Fibroblast of peridontal ligament (primary cell): ENCODE data around the gene INCENP.

ENCODE experiments used
- DNase-seq: peaks from one replicate; pipeline ENCODE4 v3.0.0-alpha.2; 2010; ENCODE audit errors: extremely low read depth

INCENP gene

GRCh38 chr11:62124186-62125113 lies 639 bp downstream of the INCENP start:
- DNase-seq: no peak

GRCh38 chr11:62125316-62125715 lies 1.5 kb downstream of the INCENP start:
- no peak for DNase-seq

GRCh38 chr11:62125881-62126280 lies 2.1 kb downstream of the INCENP start:
- no peak for DNase-seq

GRCh38 chr11:62127426-62127825 lies 3.6 kb downstream of the INCENP start:
- DNase-seq: no peak

DNA sequence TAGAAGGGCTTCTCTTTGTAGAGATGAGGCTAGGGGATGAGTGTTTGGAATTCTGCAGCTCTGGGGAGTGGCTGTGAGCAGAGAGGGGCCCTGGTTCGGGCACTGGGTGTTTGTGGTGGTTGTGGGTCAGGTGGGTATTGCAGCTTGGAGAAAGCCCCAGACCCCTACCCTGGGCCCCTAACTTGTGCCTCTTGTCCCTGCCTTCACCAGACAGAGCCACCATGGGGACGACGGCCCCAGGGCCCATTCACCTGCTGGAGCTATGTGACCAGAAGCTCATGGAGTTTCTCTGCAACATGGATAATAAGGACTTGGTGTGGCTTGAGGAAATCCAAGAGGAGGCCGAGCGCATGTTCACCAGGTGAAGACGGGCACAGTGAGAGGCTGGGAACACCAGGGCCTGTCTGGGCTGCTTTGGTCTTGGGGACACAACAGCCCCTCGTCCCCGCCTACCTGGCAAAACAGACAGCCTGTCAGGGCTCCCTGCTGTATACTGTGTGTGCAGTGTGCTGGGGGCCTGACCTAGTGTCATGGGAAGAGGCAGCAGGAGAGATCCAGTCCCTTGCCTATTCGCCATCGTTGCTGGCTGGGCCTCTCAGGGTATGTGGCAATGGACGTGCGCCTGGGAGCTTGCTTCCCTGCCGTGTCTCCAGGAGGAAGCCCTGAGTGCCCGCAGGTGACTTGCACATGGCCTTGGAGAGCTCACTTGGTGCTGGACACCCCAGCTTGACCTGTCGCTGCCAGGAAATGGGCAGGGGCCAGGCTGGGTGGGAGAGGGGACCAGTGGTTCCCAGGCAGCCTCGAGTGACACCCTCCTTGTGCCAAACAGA lies 4.3 kb downstream of the INCENP start:
- no peak for DNase-seq

DNA sequence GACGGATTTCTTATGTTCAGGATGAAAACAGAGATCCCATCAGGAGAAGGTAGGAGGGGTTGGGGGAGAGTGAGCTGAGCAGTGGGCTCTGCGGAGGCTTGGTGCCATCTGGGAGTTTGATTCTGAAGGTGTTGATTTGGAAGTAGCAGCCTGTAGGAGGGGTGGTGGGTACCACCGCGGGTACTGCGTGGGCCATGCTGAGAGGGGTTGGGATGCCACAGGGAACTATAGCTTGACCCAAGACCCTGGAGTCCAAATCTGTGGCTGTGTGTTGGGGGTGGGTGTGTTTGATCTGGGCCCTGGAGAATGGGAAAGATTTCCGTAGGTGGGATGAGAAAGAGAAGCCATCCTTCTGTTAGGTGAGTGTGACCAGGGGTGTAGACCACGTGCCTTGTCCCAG lies 5.0 kb downstream of the INCENP start:
- DNase-seq: no peak

- no peak for DNase-seq
These were observed 5.9 kb downstream of the INCENP start for GRCh38 chr11:62129590-62130282.

DNA sequence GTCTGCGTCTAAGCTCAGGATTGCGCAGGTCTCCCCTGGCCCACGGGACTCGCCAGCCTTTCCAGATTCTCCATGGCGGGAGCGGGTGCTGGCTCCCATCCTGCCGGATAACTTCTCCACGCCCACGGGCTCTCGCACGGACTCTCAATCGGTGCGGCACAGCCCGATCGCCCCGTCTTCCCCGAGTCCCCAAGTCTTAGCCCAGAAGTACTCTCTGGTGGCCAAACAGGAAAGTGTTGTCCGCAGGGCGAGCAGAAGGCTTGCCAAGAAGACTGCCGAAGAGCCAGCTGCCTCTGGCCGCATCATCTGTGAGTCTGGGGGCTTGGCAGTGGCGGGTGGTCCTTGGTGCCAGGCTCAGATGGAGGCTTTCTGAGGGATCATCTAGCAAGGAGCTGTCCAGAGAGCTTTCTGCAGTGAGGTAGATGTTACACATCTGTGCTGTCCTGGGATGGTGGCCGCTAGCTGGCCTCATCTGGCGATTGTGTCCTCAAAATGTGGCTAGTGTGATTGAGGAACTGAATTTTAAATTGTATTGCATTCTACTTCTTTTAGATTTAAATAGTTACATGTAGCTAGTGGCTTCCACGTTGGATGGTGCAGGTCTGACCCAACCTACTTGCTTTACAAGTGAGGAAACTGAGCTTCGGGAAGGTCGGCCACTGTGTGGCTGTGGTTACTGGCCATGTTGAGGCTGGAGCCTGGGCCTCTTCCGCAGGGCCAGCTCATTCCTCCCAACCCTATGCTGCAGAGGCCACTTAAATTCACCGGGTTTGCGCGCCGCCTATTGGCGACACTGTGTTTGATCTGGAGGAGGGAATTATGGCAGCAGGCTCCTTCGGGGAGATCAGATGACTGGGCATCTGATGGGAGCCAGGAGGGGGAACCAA lies 6.7 kb downstream of the INCENP start:
- no peak for DNase-seq

GRCh38 chr11:62131170-62131464 lies 7.3 kb downstream of the INCENP start:
- DNase-seq: no peak

DNA sequence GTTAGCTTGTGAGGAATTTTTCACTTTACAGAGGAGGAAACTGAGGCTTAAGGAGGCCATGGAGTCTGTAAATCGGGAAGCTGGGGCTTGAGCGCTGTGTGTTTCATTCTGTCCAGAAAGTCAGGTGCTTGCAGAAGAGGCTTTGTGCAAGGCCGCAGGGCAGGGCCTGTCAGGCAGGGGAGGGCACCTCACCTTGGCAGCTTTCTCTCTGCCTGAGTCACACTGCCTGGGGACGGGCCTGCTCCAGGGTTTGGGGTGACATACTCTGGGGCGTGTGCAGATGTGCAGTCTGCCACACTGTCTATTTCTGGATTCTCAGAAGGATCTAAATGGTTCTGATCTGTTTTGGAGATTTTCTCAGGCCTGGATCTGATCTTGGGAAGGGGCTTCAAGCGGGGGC lies 8.4 kb downstream of the INCENP start:
- no peak for DNase-seq

DNA sequence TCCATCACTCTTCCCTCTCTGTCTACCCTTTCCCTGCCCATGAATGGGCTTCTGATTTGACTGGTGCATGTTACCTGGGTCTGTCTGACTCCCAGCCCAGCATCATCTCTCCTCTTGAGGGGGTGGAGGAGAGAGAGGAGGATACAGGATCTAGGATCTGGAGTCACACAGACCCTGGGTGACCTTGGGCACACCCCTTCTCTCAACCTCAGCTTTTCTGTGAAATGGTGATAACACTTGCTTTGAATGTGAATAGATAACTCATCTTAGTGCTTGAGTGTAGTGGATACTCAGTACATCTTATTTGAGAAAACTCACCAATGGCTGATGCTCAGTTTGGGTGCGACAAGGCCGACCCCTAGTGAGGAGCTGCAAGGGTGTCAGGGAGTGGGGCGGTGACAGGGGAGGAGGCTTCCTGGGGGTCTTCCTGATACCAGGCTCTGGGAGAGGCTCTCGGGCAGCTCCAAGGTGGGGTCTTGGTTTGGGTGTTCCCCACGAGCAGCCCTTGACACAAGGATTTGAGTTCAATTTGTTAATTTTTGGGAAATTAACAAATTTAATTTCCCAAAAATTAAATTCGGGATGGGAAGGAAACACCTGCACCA lies 9.0 kb downstream of the INCENP start:
- no peak for DNase-seq

DNA sequence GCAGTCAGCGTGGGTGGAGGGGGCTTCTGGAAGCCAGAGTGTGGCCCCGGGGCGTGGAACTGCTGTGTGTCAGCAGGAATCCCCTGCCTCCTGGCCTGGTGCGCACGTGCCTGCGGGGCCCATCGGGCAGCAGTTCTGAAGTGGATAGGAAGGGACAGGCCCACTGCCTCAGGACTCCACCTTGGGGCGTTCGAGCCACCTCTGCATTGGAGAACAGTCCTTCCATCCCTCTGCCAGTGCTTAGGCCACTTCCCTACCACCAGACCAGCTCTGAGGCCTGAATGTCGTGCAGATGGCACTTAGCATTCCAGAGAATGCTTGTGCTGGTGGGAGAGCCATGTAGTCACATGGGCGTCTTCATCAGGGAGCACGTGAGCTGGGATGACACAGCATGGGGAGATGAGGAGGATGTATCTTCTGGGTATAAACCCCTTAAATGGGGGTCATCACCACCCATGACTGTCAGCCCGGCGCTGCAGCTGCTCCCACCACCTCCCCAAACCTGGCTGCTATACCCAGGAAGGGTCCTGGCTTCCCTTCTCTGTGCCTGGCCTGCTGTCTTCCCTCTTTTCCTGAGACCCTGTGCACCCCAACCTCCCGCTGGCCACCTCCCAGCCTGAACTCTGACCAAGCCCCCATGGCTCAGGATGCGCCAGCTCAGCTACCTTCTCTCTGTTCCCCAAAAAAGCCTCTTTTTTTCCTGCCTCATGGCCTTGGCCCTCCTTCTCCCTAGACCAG lies 9.7 kb downstream of the INCENP start:
- DNase-seq: no peak

GRCh38 chr11:62137276-62137861 lies 13.6 kb downstream of the INCENP start:
- DNase-seq: no peak

DNA sequence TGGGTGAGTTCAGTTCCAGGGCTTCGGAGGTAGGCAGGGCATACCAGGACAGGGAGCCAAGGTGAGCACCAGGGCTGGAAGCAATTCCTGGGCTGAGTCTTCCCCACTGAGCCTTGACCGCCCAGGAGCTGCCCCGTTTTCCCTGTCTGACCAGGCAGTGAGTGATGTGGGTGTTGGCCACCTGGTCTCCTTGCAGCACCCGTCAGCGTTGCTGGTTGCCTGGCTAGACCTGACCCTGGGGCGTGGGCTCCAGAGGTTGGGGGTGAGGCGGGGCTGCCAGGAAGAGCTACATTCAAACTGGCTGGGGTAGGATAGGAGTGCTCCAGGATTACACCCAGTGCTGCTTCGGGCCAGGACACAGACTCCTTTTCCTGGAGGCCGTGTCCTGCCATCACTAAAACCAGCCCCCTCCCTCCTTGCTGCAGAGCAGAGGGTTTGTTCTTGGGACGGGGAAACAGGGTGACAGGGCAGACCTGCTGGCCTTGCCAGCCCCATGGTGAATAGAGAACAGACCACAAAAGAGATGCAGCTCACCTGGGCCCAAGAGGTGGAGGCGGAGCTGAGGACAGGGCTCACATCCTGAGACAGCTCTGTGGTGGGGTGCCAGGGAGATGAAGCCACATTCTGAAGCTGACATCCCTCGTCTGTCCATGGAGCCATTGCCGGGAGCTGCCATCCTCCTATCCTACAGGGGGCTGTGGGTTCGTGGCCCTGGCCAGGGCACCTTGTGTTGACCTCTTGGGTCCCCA lies 14.2 kb downstream of the INCENP start:
- no peak for DNase-seq

DNA sequence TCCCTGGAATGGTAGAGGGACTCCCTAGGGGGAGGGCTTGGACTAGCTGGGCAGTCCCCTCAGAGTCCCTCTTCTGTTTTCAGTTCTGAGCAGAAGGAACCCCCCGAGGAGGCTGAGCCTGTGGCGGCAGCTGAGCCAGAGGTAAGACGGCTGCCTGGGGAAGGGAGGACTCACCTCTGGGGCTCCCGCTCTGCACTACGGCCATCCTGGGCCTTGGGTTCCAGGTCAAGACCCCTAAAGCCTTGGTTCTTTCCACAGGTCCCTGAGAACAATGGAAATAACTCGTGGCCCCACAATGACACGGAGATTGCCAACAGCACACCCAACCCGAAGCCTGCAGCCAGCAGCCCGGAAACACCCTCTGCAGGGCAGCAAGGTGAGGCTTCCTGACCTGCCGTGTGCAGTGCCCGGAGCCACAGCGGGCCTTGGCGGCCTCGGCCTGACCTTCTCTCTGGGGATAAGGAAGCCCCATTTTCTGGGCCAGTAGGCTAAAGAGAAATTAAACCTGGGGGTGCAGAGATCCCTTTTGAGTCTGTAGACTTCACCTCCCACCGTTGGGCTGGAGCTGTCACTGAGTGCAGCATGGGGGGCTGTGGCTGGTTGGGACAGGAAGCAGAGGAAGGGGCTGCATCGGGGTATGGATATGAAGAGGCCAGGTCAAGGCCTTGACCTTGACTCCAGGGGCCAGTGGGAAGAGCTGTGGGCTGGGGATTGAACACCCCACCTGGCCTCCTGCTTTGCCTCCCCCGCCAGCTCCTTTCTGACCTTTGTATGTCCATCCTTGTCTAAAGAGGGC lies 15.0 kb downstream of the INCENP start:
- no peak for DNase-seq

GRCh38 chr11:62139526-62140303 lies 15.9 kb downstream of the INCENP start:
- no peak for DNase-seq

DNA sequence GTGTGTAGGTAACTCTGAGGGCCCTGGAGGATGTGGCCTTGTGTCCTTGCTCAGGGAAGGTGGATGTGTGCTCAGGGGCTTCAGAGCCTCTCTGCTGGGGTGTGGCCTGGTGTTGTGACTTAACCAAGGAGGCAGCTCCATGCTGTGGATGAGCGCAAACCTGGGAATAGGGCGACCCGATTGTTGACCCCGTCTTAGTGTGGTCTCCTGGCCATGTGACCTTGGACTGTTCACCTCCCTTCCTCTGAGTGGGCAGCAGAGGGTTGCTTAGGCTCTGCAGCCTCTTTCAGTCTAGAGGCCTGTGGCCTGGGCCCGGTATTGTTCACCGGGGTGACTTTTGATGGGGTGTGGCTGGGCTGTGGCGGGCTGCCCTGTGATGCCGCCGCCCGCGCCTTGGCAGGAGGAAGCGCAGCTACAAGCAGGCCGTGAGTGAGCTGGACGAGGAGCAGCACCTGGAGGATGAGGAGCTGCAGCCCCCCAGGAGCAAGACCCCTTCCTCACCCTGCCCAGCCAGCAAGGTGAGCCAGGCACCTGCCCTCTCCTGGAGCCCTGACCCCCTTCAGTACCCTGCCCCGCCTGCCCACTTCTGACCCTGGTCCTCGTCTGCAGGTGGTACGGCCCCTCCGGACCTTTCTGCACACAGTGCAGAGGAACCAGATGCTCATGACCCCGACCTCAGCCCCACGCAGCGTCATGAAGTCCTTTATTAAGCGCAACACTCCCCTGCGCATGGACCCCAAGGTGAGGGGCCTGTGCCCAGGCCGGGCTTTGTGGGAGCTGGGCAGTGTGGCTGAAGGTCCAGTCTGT lies 16.7 kb downstream of the INCENP start:
- DNase-seq: no peak
